ENCODE measurements around the gene ANKLE1. TPM values are rescaled to one million over a fixed set of nuclear protein-coding genes. Genes with fewer than 3 reads are reported as not detected.

Gene ANKLE1
- total and polyA plus RNA-seq, 8 donors: 0.04 to 0.59 (median 0.13) TPM; not detected in 1

DNA sequence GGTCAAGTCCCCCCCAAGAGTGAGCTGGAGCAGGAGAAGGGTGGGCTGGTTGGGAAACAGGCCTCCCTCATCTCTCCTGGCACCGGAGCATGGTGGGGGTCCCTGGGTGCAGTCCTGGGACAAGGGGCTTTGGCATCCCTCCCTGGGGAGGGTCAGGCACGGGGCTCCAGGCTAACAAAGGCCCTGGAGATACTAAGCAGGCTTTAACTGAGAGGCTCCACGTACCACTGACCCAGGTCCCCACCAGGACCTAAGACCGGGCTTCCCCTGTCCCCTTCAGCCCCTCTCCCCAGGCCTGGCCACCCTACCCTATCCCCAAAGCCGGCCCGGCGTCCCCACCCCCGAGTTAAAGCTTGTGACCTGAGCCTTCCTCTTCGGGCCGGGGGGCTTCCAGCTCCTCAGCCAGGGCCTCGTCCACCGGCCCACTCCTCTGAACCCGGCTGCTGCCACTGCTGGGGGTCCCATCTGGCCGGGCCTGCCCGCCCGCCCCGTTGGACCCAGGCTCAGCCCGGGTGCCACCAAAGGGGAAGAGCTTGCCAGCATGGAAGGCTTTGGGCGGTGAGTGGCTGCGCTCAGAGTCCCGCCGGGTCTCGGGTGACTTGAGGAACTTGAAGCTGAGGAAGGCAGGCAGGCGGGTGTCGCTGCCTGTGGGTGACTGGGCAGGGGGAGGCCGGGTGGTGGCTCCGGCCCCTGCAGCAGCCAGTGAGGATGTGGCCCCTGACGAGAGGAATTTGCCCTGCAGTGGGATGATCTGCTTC, 42.8 kb downstream of the ANKLE1 start:
- DNase-seq (no peak), ATAC-seq (no peak), FAIRE-seq (no peak)
- Histone ChIP-seq H3K4me3 (no peak overlapping the region), H3K9me3 (no peaks in the 10 kb centered on the region), H3K27me3 (no peaks in the 10 kb centered on the region), H3K36me3 (peaks cover 0 to 12% (median 11%) of the 10 kb centered on the region in 3 donors), H3K27ac (no peak overlapping the region), H3K4me1 (peaks cover 0 to 6% (median 0%) of the 10 kb centered on the region in 3 donors)
- intact Hi-C loops (cut with DNase I): no loop called here
- 90 to 94% methylated on average over 26 to 28 of the region's 28 CpGs for WGBS, 2 donors
- TF ChIP-seq, protein P1, sequence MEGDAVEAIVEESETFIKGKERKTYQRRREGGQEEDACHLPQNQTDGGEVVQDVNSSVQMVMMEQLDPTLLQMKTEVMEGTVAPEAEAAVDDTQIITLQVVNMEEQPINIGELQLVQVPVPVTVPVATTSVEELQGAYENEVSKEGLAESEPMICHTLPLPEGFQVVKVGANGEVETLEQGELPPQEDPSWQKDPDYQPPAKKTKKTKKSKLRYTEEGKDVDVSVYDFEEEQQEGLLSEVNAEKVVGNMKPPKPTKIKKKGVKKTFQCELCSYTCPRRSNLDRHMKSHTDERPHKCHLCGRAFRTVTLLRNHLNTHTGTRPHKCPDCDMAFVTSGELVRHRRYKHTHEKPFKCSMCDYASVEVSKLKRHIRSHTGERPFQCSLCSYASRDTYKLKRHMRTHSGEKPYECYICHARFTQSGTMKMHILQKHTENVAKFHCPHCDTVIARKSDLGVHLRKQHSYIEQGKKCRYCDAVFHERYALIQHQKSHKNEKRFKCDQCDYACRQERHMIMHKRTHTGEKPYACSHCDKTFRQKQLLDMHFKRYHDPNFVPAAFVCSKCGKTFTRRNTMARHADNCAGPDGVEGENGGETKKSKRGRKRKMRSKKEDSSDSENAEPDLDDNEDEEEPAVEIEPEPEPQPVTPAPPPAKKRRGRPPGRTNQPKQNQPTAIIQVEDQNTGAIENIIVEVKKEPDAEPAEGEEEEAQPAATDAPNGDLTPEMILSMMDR (IDR thresholded peaks at IDR 0.05): no peak

DNA sequence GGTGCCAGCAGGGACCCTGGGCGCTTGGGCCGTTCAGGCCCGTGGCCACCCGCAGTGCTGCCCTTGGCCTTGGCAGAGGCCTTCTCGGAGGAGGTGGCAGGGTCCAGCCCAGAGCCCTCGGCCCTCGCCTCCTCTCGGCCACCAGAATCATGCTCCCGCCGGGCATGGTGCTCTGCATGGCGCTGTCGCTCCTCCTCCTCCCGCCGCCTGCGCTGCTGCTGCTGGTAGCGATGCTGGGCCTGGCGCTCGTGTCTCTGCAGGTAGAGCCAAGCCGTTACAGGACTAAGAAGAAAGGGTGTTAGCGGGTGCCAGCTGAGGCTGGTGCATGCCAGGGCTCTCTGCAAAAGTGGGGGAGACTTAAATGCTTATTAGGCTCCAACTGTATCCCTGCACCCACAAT, 43.4 kb downstream of the ANKLE1 start:
- no peak for DNase-seq

DNA sequence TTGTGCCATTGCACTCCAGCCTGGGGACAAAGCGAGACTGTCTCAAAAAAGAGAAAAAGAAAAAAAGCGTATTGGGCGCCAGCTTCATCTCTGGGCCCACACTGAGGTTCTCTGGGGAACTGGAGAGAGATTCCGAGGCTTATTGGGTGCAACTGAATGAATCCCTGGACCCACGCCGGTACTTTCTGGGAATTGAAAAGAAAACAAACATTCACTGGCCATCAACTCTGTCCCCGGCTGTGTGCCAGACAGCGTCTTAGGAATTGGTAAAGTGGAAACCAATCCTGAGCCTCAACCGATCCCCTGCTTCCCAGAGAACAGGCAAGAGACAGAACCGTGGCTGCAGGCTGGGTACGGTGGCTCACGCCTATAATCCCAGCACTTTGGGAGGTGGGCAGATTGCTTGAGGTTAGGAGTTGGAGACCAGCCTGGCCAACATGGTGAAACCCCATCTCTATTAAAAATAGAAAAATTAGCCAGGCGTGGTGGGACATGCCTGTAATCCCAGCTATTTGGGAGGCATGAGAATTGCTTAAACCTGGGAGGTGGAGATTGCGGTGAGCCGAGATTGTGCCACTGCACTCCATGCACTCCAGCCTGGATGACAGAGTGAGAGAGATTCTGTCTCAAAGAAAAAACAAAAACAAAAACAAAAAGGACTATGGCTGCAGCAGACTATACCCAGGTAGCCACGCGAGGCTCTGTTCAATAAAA, 44.3 kb downstream of the ANKLE1 start:
- no peak overlapping the region for H3K4me3 ChIP-seq
- intact Hi-C loops (cut with DNase I): no loop called here
- peaks cover 0 to 4% (median 0%) of the 10 kb centered on the region in 3 donors for H3K36me3 ChIP-seq
- no peaks in the 10 kb centered on the region for H3K27me3 ChIP-seq
- no peaks in the 10 kb centered on the region for H3K9me3 ChIP-seq
- H3K4me1 ChIP-seq: peaks cover 0 to 6% (median 0%) of the 10 kb centered on the region in 3 donors
- TF ChIP-seq, protein P1 (IDR thresholded peaks at IDR 0.05): no peak
- H3K27ac ChIP-seq: no peak overlapping the region
- 81 to 83% methylated on average over 17 of the region's 17 CpGs for WGBS, 2 donors
- FAIRE-seq: no peak
- no peak for ATAC-seq
- no peak for DNase-seq

More for the DNA sequence above, 43.4 kb downstream of the ANKLE1 start:
- FAIRE-seq: no peak
- H3K27ac ChIP-seq: no peak overlapping the region
- intact Hi-C loops (cut with DNase I): no loop called here
- no peaks in the 10 kb centered on the region for H3K27me3 ChIP-seq
- WGBS, 2 donors: 96% methylated on average over 20 of the region's 20 CpGs
- TF ChIP-seq, protein P1 (IDR thresholded peaks at IDR 0.05): no peak
- H3K9me3 ChIP-seq: no peaks in the 10 kb centered on the region
- no peak for ATAC-seq
- peaks cover 0 to 11% (median 7%) of the 10 kb centered on the region in 3 donors for H3K36me3 ChIP-seq
- no peak overlapping the region for H3K4me3 ChIP-seq
- peaks cover 0 to 6% (median 0%) of the 10 kb centered on the region in 3 donors for H3K4me1 ChIP-seq

DNA sequence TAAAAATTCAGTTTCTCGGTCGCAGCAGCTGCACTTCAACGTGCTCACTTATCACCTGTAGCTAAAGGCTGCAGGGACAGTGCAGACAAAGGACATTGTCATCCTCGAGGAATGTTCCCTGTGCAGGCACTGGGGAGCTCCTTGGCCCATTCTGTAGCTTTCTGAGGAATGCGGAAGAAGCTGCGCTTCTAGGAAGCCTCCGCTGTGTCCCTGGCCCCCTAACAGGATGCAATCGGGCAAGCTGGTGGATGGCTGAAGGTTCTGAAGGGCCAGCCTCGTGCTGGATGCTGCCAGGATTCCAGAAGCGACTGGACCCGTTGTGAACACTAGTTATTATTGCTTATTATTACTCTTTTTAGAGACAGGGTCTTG, 44.9 kb downstream of the ANKLE1 start:
- intact Hi-C loops (cut with DNase I): no loop called here
- Histone ChIP-seq H3K27me3 (no peaks in the 10 kb centered on the region), H3K27ac (no peak overlapping the region), H3K9me3 (no peaks in the 10 kb centered on the region), H3K4me1 (peaks cover 0 to 6% (median 0%) of the 10 kb centered on the region in 3 donors), H3K36me3 (peaks cover 0 to 3% (median 0%) of the 10 kb centered on the region in 3 donors), H3K4me3 (no peak overlapping the region)
- ATAC-seq (no peak), DNase-seq (no peak), FAIRE-seq (no peak)
- 82 to 85% methylated on average over 11 of the region's 11 CpGs for WGBS, 2 donors
- TF ChIP-seq, protein P1 (IDR thresholded peaks at IDR 0.05): no peak
